Measurements from ENCODE around the gene WFIKKN2.

Gene WFIKKN2, protein sequence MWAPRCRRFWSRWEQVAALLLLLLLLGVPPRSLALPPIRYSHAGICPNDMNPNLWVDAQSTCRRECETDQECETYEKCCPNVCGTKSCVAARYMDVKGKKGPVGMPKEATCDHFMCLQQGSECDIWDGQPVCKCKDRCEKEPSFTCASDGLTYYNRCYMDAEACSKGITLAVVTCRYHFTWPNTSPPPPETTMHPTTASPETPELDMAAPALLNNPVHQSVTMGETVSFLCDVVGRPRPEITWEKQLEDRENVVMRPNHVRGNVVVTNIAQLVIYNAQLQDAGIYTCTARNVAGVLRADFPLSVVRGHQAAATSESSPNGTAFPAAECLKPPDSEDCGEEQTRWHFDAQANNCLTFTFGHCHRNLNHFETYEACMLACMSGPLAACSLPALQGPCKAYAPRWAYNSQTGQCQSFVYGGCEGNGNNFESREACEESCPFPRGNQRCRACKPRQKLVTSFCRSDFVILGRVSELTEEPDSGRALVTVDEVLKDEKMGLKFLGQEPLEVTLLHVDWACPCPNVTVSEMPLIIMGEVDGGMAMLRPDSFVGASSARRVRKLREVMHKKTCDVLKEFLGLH

DNA sequence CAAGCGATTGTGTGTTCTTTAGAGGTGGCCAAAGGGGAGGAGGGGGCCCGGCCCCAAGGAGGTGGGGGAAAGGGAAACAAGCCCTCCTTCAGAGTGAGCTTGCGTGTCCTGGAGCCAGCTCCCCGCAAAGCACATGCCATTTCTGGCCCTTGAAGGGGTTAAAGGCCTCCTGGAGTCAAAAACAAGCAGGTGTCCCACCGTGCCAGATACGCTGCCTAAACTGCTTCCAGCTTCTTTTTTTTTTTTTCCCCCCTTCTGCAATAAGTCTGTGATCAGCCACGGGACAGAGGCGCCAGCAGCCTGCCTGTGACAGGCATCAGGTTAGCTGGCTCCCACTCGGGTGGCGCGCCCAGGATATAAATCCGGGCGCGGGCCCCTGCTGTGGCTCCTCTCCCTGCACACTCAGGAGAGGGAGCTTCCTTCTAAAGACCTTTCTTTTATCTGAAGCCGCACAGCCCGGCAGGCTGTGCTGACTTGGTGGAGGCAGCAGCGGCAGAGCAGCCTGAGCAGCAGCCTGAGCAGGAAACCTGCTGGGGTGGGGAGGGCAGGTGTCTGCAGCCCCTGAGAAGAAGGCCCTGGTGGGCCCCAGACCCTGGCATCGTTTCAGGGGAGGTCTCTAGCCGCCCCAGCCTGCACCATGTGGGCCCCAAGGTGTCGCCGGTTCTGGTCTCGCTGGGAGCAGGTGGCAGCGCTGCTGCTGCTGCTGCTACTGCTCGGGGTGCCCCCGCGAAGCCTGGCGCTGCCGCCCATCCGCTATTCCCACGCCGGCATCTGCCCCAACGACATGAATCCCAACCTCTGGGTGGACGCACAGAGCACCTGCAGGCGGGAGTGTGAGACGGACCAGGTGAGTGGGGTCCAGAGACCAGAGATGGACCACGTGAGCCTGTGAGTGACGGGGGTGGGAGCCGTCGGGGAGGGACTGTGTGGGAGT is at the start of gene WFIKKN2:
TSS of gene WFIKKN2 (plus strand) at position 286 of the 934 bp plus-strand sequence. CDS start at position 638, 352 bp downstream.
- Mint-ChIP-seq H3K27me3 (peaks cover 16% of the 10 kb centered on the region), H3K36me3 (no peaks in the 10 kb centered on the region), H3K9me3 (no peaks in the 10 kb centered on the region), H3K4me1 (no peaks in the 10 kb centered on the region), H3K4me3 (no peak within 1 kb of the TSS), H3K27ac (no peak within 1 kb of the TSS)
- no peak for ATAC-seq (ENCODE audit: low read depth)
- DNase-seq (ENCODE audit: low spot score in 2 of 2), result no peak

DNA sequence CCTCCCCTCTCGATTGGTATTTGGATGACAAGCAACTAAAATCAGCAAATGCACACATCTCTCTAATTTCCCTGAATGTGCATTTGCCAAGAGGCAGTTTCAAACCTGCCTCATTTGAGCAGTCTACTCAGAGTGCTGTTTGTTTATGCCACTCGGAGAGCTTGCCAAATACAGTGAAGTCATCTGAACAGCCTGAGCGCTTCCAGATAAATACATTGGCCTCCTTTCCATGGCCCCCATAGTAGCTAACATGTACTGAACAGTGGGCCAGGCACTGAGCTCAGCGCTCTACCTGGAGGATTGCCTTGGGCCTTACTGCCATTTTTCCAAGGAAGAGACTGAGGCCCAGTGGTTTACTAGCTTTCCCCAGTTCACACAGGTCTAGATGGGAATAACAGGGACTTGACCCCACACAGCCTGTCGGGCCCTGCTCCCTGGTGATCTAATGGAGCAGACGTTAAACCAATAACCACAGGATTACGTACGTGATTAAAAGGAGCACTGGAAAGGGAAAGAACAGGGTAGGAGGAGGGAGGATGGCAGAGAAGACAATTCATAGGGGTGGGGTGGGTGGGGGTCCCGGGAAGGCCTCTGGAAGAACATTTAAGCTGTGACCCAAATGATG is 49.3 kb upstream of the WFIKKN2 start:
- no peak for DNase-seq (ENCODE audit: low spot score in 2 of 2)
- Mint-ChIP-seq H3K27me3 (peaks cover 16% of the 10 kb centered on the region), H3K4me3 (no peak overlapping the region), H3K9me3 (no peaks in the 10 kb centered on the region), H3K27ac (no peak overlapping the region), H3K4me1 (peaks cover 3% of the 10 kb centered on the region), H3K36me3 (no peaks in the 10 kb centered on the region)
- no peak for ATAC-seq (ENCODE audit: low read depth)

DNA sequence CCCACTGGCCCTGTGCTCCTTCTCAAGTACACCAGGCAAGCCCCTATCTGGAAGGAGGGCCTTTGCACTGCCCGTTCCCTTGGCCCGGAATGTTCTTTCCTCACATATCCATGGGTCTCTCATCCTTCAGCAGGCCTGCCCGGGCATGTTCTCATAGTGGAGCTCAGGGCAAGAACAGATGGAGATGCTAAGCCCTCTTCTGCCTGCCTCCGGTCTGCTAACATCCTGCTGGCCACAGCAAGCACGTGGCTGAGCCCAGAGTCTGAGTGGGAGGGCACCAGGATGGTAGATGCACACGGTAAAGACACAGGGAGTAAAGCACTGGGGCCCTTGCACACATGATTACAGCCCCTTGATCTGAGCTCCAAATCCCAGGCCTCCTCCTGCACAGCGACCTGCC is 48.3 kb upstream of the WFIKKN2 start:
- H3K4me3 Mint-ChIP-seq, result no peak overlapping the region
- no peaks in the 10 kb centered on the region for H3K36me3 Mint-ChIP-seq
- no peaks in the 10 kb centered on the region for H3K9me3 Mint-ChIP-seq
- no peak overlapping the region for H3K27ac Mint-ChIP-seq
- no peak for DNase-seq (ENCODE audit: low spot score in 2 of 2)
- H3K27me3 Mint-ChIP-seq, result peaks cover 15% of the 10 kb centered on the region
- no peak for ATAC-seq (ENCODE audit: low read depth)
- peaks cover 3% of the 10 kb centered on the region for H3K4me1 Mint-ChIP-seq

DNA sequence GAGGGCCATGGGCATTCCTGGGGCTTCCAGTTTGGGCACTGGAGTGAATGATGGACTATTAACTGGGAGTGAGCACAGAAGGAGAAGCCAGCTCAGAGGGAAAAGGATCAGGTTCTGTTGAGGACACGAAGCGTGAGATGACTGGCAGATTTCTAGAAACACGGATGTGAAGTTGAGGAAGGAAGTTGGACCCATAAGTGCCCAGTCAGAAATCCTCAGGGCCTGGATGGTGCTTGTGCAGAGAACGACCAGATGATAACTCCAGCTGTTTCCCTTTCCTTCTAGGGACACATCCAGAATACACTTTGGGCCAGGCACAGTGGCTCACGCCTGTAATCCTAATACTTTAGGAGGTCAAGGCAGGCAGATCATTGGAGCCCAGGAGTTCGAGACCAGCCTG is 44.8 kb upstream of the WFIKKN2 start:
- Mint-ChIP-seq H3K27me3 (peaks cover 7% of the 10 kb centered on the region), H3K4me3 (no peak overlapping the region), H3K36me3 (no peaks in the 10 kb centered on the region), H3K4me1 (no peaks in the 10 kb centered on the region), H3K27ac (no peak overlapping the region), H3K9me3 (no peaks in the 10 kb centered on the region)
- ATAC-seq (ENCODE audit: low read depth) (no peak), DNase-seq (ENCODE audit: low spot score in 2 of 2) (no peak)

DNA sequence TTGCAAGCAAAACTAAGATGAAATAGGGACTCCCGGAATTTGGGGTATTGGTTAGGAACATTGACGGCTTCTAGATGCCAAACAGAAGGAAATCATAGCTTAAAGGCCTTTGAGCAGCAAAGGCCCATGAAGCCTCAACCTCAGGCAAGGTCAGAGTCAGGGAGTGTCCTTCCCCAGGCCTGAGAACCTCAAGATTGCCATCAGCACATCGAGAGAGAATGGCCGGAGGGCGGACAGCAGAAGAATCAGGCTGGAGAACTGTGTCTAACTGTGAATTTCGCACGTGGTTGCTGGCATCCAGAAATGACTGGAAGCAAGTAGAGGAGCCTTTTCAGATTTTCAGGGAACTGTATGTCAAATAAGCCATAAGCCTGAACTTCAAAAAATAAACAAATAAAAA is 43.3 kb upstream of the WFIKKN2 start:
- Mint-ChIP-seq H3K9me3 (no peaks in the 10 kb centered on the region), H3K4me1 (no peaks in the 10 kb centered on the region), H3K27me3 (peaks cover 5% of the 10 kb centered on the region), H3K27ac (no peak overlapping the region), H3K4me3 (no peak overlapping the region), H3K36me3 (no peaks in the 10 kb centered on the region)
- ATAC-seq (ENCODE audit: low read depth), result no peak
- DNase-seq (ENCODE audit: low spot score in 2 of 2), result no peak

DNA sequence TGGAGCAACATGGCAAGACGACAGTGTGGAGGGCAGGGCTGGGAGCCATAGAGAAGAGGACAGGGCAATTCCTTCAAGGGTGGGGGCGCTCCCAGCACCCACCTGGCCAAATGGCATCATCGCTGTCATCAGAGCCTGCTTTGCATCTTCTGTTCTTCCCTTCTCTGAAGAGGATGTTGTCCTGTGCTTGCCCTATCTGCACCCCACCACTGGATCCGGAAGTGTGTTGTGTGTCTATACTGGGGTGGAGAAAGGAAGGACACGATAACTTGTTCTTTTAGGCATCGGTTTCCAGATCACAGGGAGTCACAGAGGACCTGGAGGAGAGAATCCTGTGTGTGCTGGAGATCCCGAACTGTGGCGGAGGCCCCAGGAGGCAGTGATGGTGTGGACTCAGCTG is 42.4 kb upstream of the WFIKKN2 start:
- Mint-ChIP-seq H3K4me1 (no peaks in the 10 kb centered on the region), H3K27me3 (peaks cover 3% of the 10 kb centered on the region), H3K9me3 (no peaks in the 10 kb centered on the region), H3K4me3 (no peak overlapping the region), H3K36me3 (no peaks in the 10 kb centered on the region), H3K27ac (no peak overlapping the region)
- ATAC-seq (ENCODE audit: low read depth) (no peak), DNase-seq (ENCODE audit: low spot score in 2 of 2) (no peak)

DNA sequence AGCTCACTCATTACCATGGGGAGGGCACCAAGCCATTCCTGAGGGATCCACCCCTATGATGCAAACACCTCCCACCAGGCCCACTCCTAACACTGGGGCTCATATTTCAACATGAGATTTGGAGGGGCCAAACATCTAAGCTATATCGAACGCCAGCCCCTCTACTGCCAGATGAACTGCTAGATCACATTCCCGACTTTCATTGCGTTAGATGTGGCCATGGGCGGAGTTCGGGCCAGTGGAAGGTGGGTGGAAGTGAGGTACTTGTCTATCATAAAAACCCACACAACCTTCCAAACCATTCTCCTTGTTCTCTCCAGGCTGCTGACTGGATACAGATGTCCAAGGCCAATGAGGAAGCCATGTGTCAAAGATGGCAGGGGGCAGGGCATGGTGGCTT is 41.0 kb upstream of the WFIKKN2 start:
- Mint-ChIP-seq H3K9me3 (no peaks in the 10 kb centered on the region), H3K4me1 (no peaks in the 10 kb centered on the region), H3K27me3 (peaks cover 2% of the 10 kb centered on the region), H3K27ac (no peak overlapping the region), H3K4me3 (no peak overlapping the region), H3K36me3 (no peaks in the 10 kb centered on the region)
- DNase-seq (ENCODE audit: low spot score in 2 of 2) (no peak), ATAC-seq (ENCODE audit: low read depth) (no peak)

DNA sequence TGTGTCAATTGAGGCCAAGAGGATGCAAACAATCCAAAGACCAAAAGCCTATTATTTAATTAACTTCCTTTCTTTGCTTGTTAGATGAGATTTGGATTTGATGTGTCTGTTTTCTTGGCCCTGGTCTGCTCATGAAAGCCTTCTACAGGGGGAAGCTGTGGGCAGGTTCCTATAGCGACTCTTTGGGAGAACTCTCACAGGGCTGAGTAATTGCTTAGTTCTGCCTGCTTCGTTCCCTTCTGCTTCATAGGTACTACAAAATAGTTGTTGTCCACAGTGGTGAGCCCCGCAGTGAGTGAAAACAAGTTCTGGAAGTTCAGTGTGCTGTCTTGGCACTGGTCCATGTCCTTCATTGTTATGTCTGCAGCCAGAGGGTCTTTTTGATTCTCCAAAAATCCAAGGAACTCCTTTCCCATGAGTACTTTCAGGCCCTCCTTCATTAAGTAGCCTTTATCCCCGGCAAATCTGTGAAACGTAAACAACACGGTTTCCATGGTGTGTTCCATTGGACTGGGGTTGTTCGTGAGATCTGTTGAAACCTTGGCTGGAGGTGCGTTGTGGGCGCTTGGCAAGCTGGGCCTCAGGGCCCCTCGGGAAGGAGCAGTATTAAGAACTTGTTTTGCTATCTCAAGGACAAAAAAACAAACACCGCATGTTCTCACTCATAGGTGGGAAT is 38.1 kb upstream of the WFIKKN2 start:
- no peak overlapping the region for H3K4me3 Mint-ChIP-seq
- no peak for ATAC-seq (ENCODE audit: low read depth)
- H3K36me3 Mint-ChIP-seq, result no peaks in the 10 kb centered on the region
- no peak for DNase-seq (ENCODE audit: low spot score in 2 of 2)
- H3K27me3 Mint-ChIP-seq, result no peaks in the 10 kb centered on the region
- no peaks in the 10 kb centered on the region for H3K9me3 Mint-ChIP-seq
- no peaks in the 10 kb centered on the region for H3K4me1 Mint-ChIP-seq
- H3K27ac Mint-ChIP-seq, result no peak overlapping the region

DNA sequence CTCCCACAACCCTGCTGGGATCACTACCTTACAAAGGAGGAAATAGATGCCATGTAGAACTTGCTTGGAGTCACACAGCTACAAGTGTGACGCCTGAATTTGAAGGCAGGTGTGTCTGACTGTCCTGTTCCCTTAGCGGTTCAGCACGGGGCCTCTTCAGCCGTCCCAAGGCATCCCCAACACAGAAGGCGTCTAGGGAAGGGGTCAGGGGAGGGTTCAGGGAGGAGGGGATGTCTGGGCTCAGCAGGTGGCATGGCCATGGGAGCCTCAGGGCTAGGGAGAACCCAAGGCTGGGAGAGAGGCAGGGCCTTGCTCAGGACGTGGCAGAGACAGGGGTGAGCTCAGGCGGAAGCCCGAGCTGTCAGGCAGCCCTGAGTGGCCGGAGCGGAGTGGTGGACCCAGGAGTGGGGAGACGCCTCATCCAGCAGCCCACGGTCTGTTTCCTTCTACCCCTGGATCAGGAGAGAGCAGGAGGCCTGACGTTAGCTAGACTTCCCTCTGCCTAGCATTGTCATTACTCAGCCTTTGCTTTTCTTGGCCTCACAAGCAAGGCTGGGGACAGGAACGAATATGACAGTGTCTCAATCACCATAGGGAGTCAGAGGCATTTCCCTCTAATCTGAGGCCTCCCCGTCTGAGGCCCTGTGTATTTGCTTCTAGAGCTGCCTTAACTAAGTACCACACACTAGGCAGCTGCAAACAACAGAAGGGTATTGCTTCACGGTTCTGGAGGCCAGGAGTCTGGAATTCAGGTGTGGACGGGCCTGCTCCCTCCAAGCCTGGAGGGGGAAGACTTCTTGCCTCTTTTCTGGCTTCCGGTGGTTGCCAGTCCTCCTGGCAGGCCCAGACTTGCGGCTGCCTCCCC is 36.7 kb upstream of the WFIKKN2 start:
- Mint-ChIP-seq H3K4me3 (no peak overlapping the region), H3K9me3 (no peaks in the 10 kb centered on the region), H3K27me3 (no peaks in the 10 kb centered on the region), H3K27ac (no peak overlapping the region), H3K36me3 (no peaks in the 10 kb centered on the region), H3K4me1 (no peaks in the 10 kb centered on the region)
- no peak for ATAC-seq (ENCODE audit: low read depth)
- DNase-seq (ENCODE audit: low spot score in 2 of 2), result no peak

DNA sequence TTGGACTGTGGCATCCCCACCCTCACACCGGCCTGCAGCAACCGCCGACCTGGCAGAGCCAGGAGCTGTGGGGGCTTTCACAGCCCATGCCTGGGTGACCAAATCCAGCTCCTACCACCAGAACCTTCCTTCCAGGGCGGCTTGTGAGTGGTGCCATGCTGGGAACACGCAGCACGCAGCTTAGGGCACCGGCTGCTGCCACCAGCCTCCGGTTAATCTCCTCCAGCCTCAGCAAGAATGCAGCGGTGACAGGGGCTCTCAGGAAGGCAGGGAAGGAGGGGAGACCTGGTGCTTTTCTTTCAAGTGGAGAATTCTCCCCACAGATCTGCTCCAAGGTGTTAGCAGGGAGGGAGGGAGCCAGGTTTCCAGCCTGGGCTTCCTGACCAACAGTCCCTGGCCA is 35.8 kb upstream of the WFIKKN2 start:
- Mint-ChIP-seq H3K9me3 (no peaks in the 10 kb centered on the region), H3K4me3 (no peak overlapping the region), H3K4me1 (no peaks in the 10 kb centered on the region), H3K27me3 (no peaks in the 10 kb centered on the region), H3K36me3 (no peaks in the 10 kb centered on the region), H3K27ac (no peak overlapping the region)
- no peak for ATAC-seq (ENCODE audit: low read depth)
- no peak for DNase-seq (ENCODE audit: low spot score in 2 of 2)

DNA sequence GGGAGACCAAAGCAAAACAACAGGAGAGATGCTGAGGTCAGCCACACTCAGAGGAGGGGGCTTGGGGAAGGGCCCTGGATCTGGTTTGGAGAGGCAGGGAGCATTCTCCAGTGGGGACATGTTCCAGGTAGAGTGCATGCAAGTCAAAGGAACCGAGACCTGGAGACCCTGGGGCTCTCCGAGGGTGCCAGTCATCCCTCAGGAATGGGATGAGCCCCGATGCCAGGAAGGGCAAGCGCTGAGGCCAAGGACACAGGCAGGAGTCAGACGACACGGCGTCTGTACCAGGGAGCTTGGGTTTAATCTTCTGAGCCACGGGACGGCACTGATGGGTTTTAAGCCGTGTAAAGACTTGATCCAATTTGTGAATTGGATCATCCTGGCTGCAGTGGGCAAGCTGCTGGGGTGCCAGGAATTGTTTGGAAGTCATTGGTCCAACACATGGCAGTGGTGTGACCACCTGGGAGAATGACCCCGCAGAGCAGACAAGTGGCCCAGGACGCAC is 35.1 kb upstream of the WFIKKN2 start:
- no peaks in the 10 kb centered on the region for H3K27me3 Mint-ChIP-seq
- no peak for DNase-seq (ENCODE audit: low spot score in 2 of 2)
- H3K27ac Mint-ChIP-seq, result no peak overlapping the region
- ATAC-seq (ENCODE audit: low read depth), result no peak
- H3K4me3 Mint-ChIP-seq, result no peak overlapping the region
- no peaks in the 10 kb centered on the region for H3K36me3 Mint-ChIP-seq
- H3K9me3 Mint-ChIP-seq, result no peaks in the 10 kb centered on the region
- no peaks in the 10 kb centered on the region for H3K4me1 Mint-ChIP-seq

DNA sequence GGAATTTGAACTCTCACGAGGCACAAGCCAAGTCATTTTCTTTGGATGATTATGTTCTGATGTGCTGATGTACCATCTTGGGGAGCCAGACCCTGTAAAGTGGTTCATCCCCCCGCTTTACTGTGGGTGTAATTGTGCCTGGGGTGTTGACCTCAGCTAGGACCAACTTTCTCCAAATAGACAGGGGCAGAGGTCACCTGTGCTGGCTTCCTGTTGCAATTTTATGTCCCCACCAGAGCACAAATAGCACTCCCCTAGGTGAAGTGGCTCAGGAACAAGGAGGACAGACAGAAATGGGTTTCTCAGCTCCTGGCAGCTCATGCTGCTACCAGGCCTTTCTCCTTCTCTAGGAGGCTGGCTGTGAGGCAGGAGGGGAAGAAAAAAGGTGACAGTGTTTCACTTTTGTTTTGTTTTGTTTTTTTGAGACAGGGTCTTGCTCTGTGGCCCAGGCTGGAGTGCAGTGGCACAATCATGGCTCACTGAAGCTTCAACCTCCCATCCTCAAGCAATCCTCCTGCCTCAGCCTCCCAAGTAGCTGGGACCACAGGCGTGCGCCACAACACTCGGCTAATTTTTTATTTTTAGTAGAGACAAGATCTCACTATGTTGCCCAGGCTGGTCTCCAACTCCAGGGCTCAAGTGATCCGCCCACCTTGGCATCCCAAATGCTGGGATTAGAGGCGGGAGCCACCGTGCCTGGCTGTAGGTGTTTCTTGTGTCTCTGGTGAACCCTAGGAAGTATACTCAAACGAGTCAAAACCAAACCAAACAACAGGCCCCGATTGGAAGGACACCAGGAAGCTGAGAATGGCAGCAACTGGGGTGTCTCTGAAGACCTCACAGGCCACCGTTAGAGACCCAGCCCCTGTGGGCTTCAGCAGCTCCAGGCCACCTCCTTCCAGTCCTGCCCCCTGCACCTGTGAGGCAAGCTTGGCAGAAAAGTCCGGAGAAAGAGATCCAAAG is 32.5 kb upstream of the WFIKKN2 start:
- no peak overlapping the region for H3K27ac Mint-ChIP-seq
- ATAC-seq (ENCODE audit: low read depth) (no peak), DNase-seq (ENCODE audit: low spot score in 2 of 2) (no peak)
- no peaks in the 10 kb centered on the region for H3K9me3 Mint-ChIP-seq
- H3K36me3 Mint-ChIP-seq, result no peaks in the 10 kb centered on the region
- no peaks in the 10 kb centered on the region for H3K27me3 Mint-ChIP-seq
- H3K4me1 Mint-ChIP-seq, result no peaks in the 10 kb centered on the region
- H3K4me3 Mint-ChIP-seq, result no peak overlapping the region
